ENCODE measurements around the gene ETFA. TPM values are rescaled to one million over a fixed set of nuclear protein-coding genes. Genes with fewer than 3 reads are reported as not detected.
A peak's percentile ranks its signal among the peaks of the same experiment; 100 is the strongest.

ETFA gene
- total RNA-seq, 4 donors from 2014 or later, result 62.7 to 88.4 (median 75.9) TPM

- H3K27ac ChIP-seq, result no peak overlapping the region
- TF ChIP-seq CTCF (IDR thresholded peaks at IDR 0.05) (peak in 5 of 6 experiments; percentile 40 to 55 (median 46)), POLR2A (IDR thresholded peaks at IDR 0.05) (no peak)
- DNase-seq, result peak; percentile 68 to 69
- H3K4me1 ChIP-seq, result no peaks in the 10 kb centered on the region
- H3K9me3 ChIP-seq, result no peaks in the 10 kb centered on the region
- peaks cover 11% of the 10 kb centered on the region for H3K27me3 ChIP-seq
- no peak overlapping the region for H3K4me3 ChIP-seq (replicated peaks in 1 of 3)
- intact Hi-C loops (cut with DNase I), result no loop called here
- no peaks in the 10 kb centered on the region for H3K36me3 ChIP-seq
- WGBS, 2 donors, result 55 to 56% methylated on average over 7 of the region's 7 CpGs
Measured at GRCh38 chr15:76330080-76330680, 18.9 kb upstream of the ETFA start.

- H3K36me3 ChIP-seq, result no peaks in the 10 kb centered on the region
- DNase-seq, result no peak
- no peaks in the 10 kb centered on the region for H3K9me3 ChIP-seq
- intact Hi-C loops (cut with DNase I), result no loop called here
- no peak overlapping the region for H3K27ac ChIP-seq
- H3K4me3 ChIP-seq (replicated peaks in 1 of 3), result no peak overlapping the region
- H3K4me1 ChIP-seq, result no peaks in the 10 kb centered on the region
- H3K27me3 ChIP-seq, result no peaks in the 10 kb centered on the region
- WGBS, 2 donors, result 84 to 89% methylated on average over 4 of the region's 4 CpGs
- TF ChIP-seq CTCF (IDR thresholded peaks at IDR 0.05) (no peak), POLR2A (IDR thresholded peaks at IDR 0.05) (no peak)
Measured at GRCh38 chr15:76328958-76329357, 17.7 kb upstream of the ETFA start.

- intact Hi-C loops (cut with DNase I), result no loop called here
- H3K36me3 ChIP-seq, result no peaks in the 10 kb centered on the region
- DNase-seq, result no peak
- H3K9me3 ChIP-seq, result no peaks in the 10 kb centered on the region
- 84 to 90% methylated on average over 8 of the region's 8 CpGs for WGBS, 2 donors
- H3K27ac ChIP-seq, result no peak overlapping the region
- H3K4me1 ChIP-seq, result no peaks in the 10 kb centered on the region
- no peak overlapping the region for H3K4me3 ChIP-seq (replicated peaks in 1 of 3)
- TF ChIP-seq CTCF (IDR thresholded peaks at IDR 0.05) (no peak), POLR2A (IDR thresholded peaks at IDR 0.05) (no peak)
- H3K27me3 ChIP-seq, result no peaks in the 10 kb centered on the region
Measured at GRCh38 chr15:76328106-76328696, 16.9 kb upstream of the ETFA start.

- intact Hi-C loops (cut with DNase I), result no loop called here
- 89 to 91% methylated on average over 8 of the region's 8 CpGs for WGBS, 2 donors
- no peak overlapping the region for H3K27ac ChIP-seq
- TF ChIP-seq CTCF (IDR thresholded peaks at IDR 0.05) (no peak), POLR2A (IDR thresholded peaks at IDR 0.05) (no peak)
- no peak overlapping the region for H3K4me3 ChIP-seq (replicated peaks in 1 of 3)
- no peaks in the 10 kb centered on the region for H3K4me1 ChIP-seq
- DNase-seq, result no peak
- H3K36me3 ChIP-seq, result no peaks in the 10 kb centered on the region
- no peaks in the 10 kb centered on the region for H3K27me3 ChIP-seq
- H3K9me3 ChIP-seq, result no peaks in the 10 kb centered on the region
Measured at GRCh38 chr15:76327191-76328105, 16.2 kb upstream of the ETFA start.

GRCh38 chr15:76325704-76326103 is 14.4 kb upstream of the ETFA start:
- no peaks in the 10 kb centered on the region for H3K4me1 ChIP-seq
- H3K27ac ChIP-seq, result no peak overlapping the region
- TF ChIP-seq POLR2A (IDR thresholded peaks at IDR 0.05) (no peak), CTCF (IDR thresholded peaks at IDR 0.05) (no peak)
- intact Hi-C loops (cut with DNase I), result no loop called here
- no peaks in the 10 kb centered on the region for H3K27me3 ChIP-seq
- H3K4me3 ChIP-seq (replicated peaks in 1 of 3), result no peak overlapping the region
- no peaks in the 10 kb centered on the region for H3K9me3 ChIP-seq
- no peak for DNase-seq
- 82 to 94% methylated on average over 2 of the region's 2 CpGs for WGBS, 2 donors
- H3K36me3 ChIP-seq, result no peaks in the 10 kb centered on the region

Measured in thyroid gland (tissue), 4 donors.